HepG2 (cell line): ENCODE data around the gene BRMS1. TPM values are rescaled to one million over a fixed set of nuclear protein-coding genes. Genes with fewer than 3 reads are reported as not detected.

Experiments used
- ATAC-seq: fragments of 200-7000 bp; cut with Tn5 transposase; 3 replicates; pipeline ENCODE4 v1.9.1; 2020; ENCODE audit warnings: mild to moderate bottlenecking, moderate library complexity
- BruUV-seq: library from RNA; stranded (reverse); fragments of 400-500 nt; replicated peaks from 2 replicates; lab custom pipeline; 2021; lab: Mats Ljungman, UMichigan
- CTCF ChIA-PET: fragments of 300-600 bp; formaldehyde crosslinking; extraction: SDS; loops from one replicate; lab custom pipeline; 2021; ENCODE audit warnings: low total read pairs, inconsistent platforms, low intra/inter-chr PET ratio; lab: Yijun Ruan, JAX
- POLR2A ChIA-PET: fragments of 350-600 bp; sonication (Branson Sonifier 250); formaldehyde crosslinking; loops from one replicate; lab custom pipeline; 2020; ENCODE audit warnings: antibody characterized with exemption, inconsistent platforms; lab: Yijun Ruan, JAX
- DNase-seq: peaks from one replicate; pipeline ENCODE4 v3.0.0-alpha.2; 2015; ENCODE audit warnings: low spot score
- FAIRE-seq: peaks from 3 replicates; lab custom pipeline; 2011; peaks lifted over from hg19 to GRCh38; lab: Jason Lieb, UNC
- H2AFZ ChIP-seq: one replicate; pipeline ENCODE4 v1.6.1; 2011; ENCODE audit warnings: low read length, inconsistent platforms
- H3K27ac ChIP-seq: fragments of 300-600 bp; 3 replicates; pipeline ENCODE4 v1.8.0; 2011; ENCODE audit warnings: mixed run types, mild to moderate bottlenecking, mixed read lengths, low read length, inconsistent platforms; ENCODE audit not compliant: insufficient read depth; ENCODE audit errors: extremely low read length
- H3K27me3 ChIP-seq, 2 experiments: fragments of 200-600 bp in 1 of 2; 2 replicates in 1 of 2; 3 replicates in 1 of 2; pipeline versions ENCODE4 v1.6.0 to v1.8.0; 2011; ENCODE audit warnings: low read length in 2 of 2, mild to moderate bottlenecking in 2 of 2, moderate library complexity in 2 of 2, inconsistent platforms in 1 of 2; ENCODE audit not compliant: insufficient read depth in 2 of 2, control insufficient read depth in 1 of 2
- H3K36me3 ChIP-seq, 2 experiments: fragments of 200-600 bp in 1 of 2; replicated peaks in 1 of 2; 2 replicates in 1 of 2; 3 replicates in 1 of 2; pipeline versions ENCODE4 v1.5.1 to v1.8.0; 2011; ENCODE audit warnings: low read length in 2 of 2, inconsistent platforms in 1 of 2; ENCODE audit not compliant: insufficient read depth in 2 of 2, control insufficient read depth in 1 of 2
- H3K4me1 ChIP-seq: 2 replicates; pipeline ENCODE4 v1.5.1; 2012; ENCODE audit warnings: low read length, inconsistent platforms; ENCODE audit not compliant: insufficient read depth
- H3K4me2 ChIP-seq: 2 replicates; pipeline ENCODE4 v1.6.0; 2011; ENCODE audit warnings: low read depth, low read length, inconsistent platforms
- H3K4me3 ChIP-seq, 3 experiments: fragments of 200-600 bp in 1 of 3; sonication (generic), shearing (Covaris generic) in 1 of 3; replicated peaks in 1 of 3; 2 replicates each; pipeline ENCODE4 v1.5.1; 2011 to 2016; ENCODE audit warnings: low read length in 3 of 3, inconsistent platforms in 2 of 3, low read depth in 2 of 3, mild to moderate bottlenecking in 2 of 3, control low read depth in 1 of 3, mixed read lengths in 1 of 3; ENCODE audit not compliant: insufficient read depth in 1 of 3
- H3K79me2 ChIP-seq: one replicate; pipeline ENCODE4 v1.6.1; 2011; ENCODE audit warnings: low read length, inconsistent platforms; ENCODE audit not compliant: insufficient read depth
- H3K9ac ChIP-seq: 2 replicates; pipeline ENCODE4 v1.6.0; 2011; ENCODE audit warnings: mild to moderate bottlenecking, low read depth, low read length, inconsistent platforms; ENCODE audit not compliant: insufficient read depth
- H3K9me3 ChIP-seq: 2 replicates; pipeline ENCODE4 v1.5.1; 2012; ENCODE audit warnings: mild to moderate bottlenecking, low read length
- H4K20me1 ChIP-seq: 2 replicates; pipeline ENCODE4 v1.6.0; 2011; ENCODE audit warnings: inconsistent platforms, mild to moderate bottlenecking, low read length, moderate library complexity; ENCODE audit not compliant: insufficient read depth
- BHLHE40 ChIP-seq: IDR thresholded peaks from 2 replicates; pipeline ENCODE4 v1.6.1; 2011; ENCODE audit warnings: low read length, improper control_type of control experiment
- MATR3 ChIP-seq: sonication (generic); formaldehyde crosslinking; IDR thresholded peaks from 2 replicates; pipeline ENCODE4 v1.4.0; 2020; ENCODE audit warnings: missing genetic modification reagents
- RFX1 ChIP-seq: fragments of 450-650 bp; IDR thresholded peaks from 2 replicates; pipeline ENCODE4 v1.6.1; 2017
- SMC3 ChIP-seq: IDR thresholded peaks from 2 replicates; pipeline ENCODE4 v1.6.1; 2011; ENCODE audit warnings: low read length, improper control_type of control experiment
- TSC22D2 ChIP-seq: sonication (generic); formaldehyde crosslinking; IDR thresholded peaks from 2 replicates; pipeline ENCODE4 v1.5.1; 2020; ENCODE audit warnings: missing genetic modification reagents, mild to moderate bottlenecking, borderline replicate concordance
- ZNF160 ChIP-seq: sonication (generic); formaldehyde crosslinking; IDR thresholded peaks from 2 replicates; pipeline ENCODE4 v1.8.0; 2022; ENCODE audit warnings: mild to moderate bottlenecking, inconsistent platforms, missing genetic modification reagents
- ZNF343 ChIP-seq: sonication (generic); formaldehyde crosslinking; IDR thresholded peaks from 2 replicates; pipeline ENCODE4 v1.4.0; 2020; ENCODE audit warnings: mild to moderate bottlenecking, missing genetic modification reagents
- WGBS: methylation state at CpG from one replicate; pipeline ENCODE4 v1.1.6; 2017; ENCODE audit warnings: low lambda C conversion rate; 5-methylcytosine and 5-hydroxymethylcytosine counted together
- in situ Hi-C: cut with HindIII; loops from 2 replicates; pipeline ENCODE4 v1.10.0; 2017; ENCODE audit warnings: low pct_unique_long_range_greater_than_20kb; ENCODE audit not compliant: extremely low pct_ligation_motif_present
- intact Hi-C: fragments of 100-400 bp; cut with micrococcal nuclease; formaldehyde crosslinking; loops from one replicate; pipeline ENCODE4 v1.10.0; 2022; ENCODE audit not compliant: unreplicated experiment
- polyA plus RNA-seq, 8 experiments: library from polyadenylated mRNA; depleted of rRNA in 3 of 8; stranded (reverse) in 7 of 8; unstranded in 1 of 8; fragments of >200 nt; fragmentation: Illumina TruSeq in 4 of 8; extraction: Trizol in 4 of 8; gene quantifications; 2 replicates each; pipeline versions ENCODE4 v1.2.1 to v1.2.3, GENCODE V29; 2011 to 2016; ENCODE audit warnings: low read depth in 4 of 8, missing spikeins in 1 of 8, mixed read lengths in 1 of 8; ENCODE audit not compliant: insufficient read depth in 1 of 8
- total RNA-seq, 5 experiments: library from RNA; depleted of rRNA; stranded (reverse); fragments of >200 nt; fragmentation: Illumina TruSeq; extraction: Trizol; gene quantifications; 2 replicates each; pipeline ENCODE4 v1.2.3, GENCODE V29; 2016; ENCODE audit warnings: low read depth in 1 of 5
- TF ChIP-seq, protein P1 (sequence below): IDR thresholded peaks from 2 replicates; pipeline ENCODE4 v1.6.1; 2016; ENCODE audit warnings: missing compliant biosample characterization, missing genetic modification reagents, borderline replicate concordance
- TF ChIP-seq, protein P2 (sequence below), 2 experiments: fragments of 450-650 bp in 1 of 2; sonication (generic) in 1 of 2; formaldehyde crosslinking in 1 of 2; IDR thresholded peaks; 2 replicates each; pipeline versions ENCODE4 v1.6.1 to v1.8.0; 2016 to 2022; ENCODE audit warnings: antibody characterized with exemption in 1 of 2, mild to moderate bottlenecking in 1 of 2, missing genetic modification reagents in 1 of 2

BRMS1 gene
- total and polyA plus RNA-seq, 2 of the 13 experiments (the other 11 are each of a cell fraction or from before 2014, with no cell fraction given): 15.8 to 55.7 TPM

DNA sequence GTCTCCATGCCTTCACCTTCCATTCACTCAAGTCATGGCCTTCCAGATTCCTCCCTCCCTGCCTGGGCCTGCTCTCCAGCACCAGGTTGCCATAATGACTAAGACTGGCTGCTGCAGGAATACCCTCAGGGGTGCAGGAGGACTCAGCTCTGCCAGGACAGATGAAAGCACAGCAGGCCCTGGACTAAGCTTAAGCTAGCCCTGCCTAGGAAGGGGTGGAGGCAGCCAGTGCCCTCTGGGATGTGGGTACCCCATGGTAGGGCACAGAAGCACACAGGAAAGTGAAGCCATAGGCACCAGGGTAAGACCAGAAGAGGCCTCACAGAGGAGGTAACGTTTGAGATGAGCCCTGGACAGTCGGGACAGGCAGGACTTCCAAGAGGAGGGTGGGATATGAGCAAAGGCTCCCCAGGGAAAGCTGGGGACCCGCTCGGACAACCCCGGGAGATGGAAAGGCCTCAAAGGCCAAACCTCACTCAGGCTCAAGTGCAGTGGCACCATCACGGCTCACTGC, 5.7 kb downstream of the BRMS1 start:
- no peak for TF ChIP-seq MATR3 (CRISPR knock-in tag)
- TF ChIP-seq BHLHE40: no peak
- TF ChIP-seq ZNF343 (CRISPR knock-in tag): no peak
- TF ChIP-seq ZNF160 (CRISPR knock-in tag): no peak
- no peak for TF ChIP-seq TSC22D2
- TF ChIP-seq, protein P1, sequence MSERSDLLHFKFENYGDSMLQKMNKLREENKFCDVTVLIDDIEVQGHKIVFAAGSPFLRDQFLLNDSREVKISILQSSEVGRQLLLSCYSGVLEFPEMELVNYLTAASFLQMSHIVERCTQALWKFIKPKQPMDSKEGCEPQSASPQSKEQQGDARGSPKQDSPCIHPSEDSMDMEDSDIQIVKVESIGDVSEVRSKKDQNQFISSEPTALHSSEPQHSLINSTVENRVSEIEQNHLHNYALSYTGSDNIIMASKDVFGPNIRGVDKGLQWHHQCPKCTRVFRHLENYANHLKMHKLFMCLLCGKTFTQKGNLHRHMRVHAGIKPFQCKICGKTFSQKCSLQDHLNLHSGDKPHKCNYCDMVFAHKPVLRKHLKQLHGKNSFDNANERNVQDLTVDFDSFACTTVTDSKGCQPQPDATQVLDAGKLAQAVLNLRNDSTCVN (CRISPR knock-in tag): no peak
- no peak for TF ChIP-seq RFX1
- TF ChIP-seq, protein P2, sequence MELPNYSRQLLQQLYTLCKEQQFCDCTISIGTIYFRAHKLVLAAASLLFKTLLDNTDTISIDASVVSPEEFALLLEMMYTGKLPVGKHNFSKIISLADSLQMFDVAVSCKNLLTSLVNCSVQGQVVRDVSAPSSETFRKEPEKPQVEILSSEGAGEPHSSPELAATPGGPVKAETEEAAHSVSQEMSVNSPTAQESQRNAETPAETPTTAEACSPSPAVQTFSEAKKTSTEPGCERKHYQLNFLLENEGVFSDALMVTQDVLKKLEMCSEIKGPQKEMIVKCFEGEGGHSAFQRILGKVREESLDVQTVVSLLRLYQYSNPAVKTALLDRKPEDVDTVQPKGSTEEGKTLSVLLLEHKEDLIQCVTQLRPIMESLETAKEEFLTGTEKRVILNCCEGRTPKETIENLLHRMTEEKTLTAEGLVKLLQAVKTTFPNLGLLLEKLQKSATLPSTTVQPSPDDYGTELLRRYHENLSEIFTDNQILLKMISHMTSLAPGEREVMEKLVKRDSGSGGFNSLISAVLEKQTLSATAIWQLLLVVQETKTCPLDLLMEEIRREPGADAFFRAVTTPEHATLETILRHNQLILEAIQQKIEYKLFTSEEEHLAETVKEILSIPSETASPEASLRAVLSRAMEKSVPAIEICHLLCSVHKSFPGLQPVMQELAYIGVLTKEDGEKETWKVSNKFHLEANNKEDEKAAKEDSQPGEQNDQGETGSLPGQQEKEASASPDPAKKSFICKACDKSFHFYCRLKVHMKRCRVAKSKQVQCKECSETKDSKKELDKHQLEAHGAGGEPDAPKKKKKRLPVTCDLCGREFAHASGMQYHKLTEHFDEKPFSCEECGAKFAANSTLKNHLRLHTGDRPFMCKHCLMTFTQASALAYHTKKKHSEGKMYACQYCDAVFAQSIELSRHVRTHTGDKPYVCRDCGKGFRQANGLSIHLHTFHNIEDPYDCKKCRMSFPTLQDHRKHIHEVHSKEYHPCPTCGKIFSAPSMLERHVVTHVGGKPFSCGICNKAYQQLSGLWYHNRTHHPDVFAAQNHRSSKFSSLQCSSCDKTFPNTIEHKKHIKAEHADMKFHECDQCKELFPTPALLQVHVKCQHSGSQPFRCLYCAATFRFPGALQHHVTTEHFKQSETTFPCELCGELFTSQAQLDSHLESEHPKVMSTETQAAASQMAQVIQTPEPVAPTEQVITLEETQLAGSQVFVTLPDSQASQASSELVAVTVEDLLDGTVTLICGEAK (IDR thresholded peaks at IDR 0.05): no peak
- TF ChIP-seq, protein P2 (CRISPR knock-in tag; IDR thresholded peaks at IDR 0.05): no peak
- TF ChIP-seq SMC3: no peak
- TF ChIP-seq, all 625 proteins: peak for 0
- H3K9ac ChIP-seq: no peak overlapping the region
- H3K4me1 ChIP-seq: peaks cover 32% of the 10 kb centered on the region
- WGBS: 89% methylated on average over 5 of the region's 6 CpGs
- no peaks in the 10 kb centered on the region for H3K9me3 ChIP-seq
- ChIA-PET CTCF (no interaction called here), POLR2A (interaction anchor here (1.3 kb wide), 1 partner anchor 50 kb away, joined by 3 read pairs; the partner anchor contains the start of gene YIF1A)
- no peak for FAIRE-seq
- in situ Hi-C loops (no loop called here), intact Hi-C loops (no loop called here)
- no peaks in the 10 kb centered on the region for H4K20me1 ChIP-seq
- peaks cover 19 to 29% of the 10 kb centered on the region in 2 experiments; a peak in 4 of 5 replicates for H3K36me3 ChIP-seq
- no peak overlapping the region for H2AFZ ChIP-seq
- H3K27me3 ChIP-seq: no peaks in the 10 kb centered on the region; a peak in 1 of 5 replicates
- DNase-seq: no peak
- ATAC-seq: no peak
- BruUV-seq: no TSS peak
- no peak overlapping the region for H3K4me3 ChIP-seq
- no peak overlapping the region for H3K27ac ChIP-seq
- H3K4me2 ChIP-seq: no peak overlapping the region
- peaks cover 12% of the 10 kb centered on the region for H3K79me2 ChIP-seq
